Hematopoietic multipotent progenitor cell treated with erythropoietin and hydrocortisone succinate and interleukin-3 and kit ligand, for 6 days (in vitro differentiated cells): ENCODE data around the gene SARNP.
"Not testable (repeated sequence)": the region's sequence is repeated elsewhere in the genome, so short reads cannot be mapped to it uniquely, and the experiment has no call there.

Experiments used
- DNase-seq: peaks from one replicate; pipeline ENCODE4 v3.0.0-alpha.2; 2015

The SARNP gene

GRCh38 chr12:55839345-55840140, 22.0 kb upstream of the SARNP start:
- no peak for DNase-seq

GRCh38 chr12:55838361-55838760, 20.8 kb upstream of the SARNP start:
- no peak for DNase-seq

GRCh38 chr12:55834400-55834799, 16.9 kb upstream of the SARNP start:
- DNase-seq: not testable (repeated sequence)

- no peak for DNase-seq
Measured at GRCh38 chr12:55833056-55833455, 15.5 kb upstream of the SARNP start.

- no peak for DNase-seq
Measured at GRCh38 chr12:55831447-55831815, 13.9 kb upstream of the SARNP start.

GRCh38 chr12:55830601-55831446, 13.3 kb upstream of the SARNP start:
- DNase-seq: peak; percentile 82

GRCh38 chr12:55829967-55830600, 12.6 kb upstream of the SARNP start:
- DNase-seq: peak; percentile 62

- no peak for DNase-seq
Measured at GRCh38 chr12:55828357-55828756, 10.8 kb upstream of the SARNP start.

- no peak for DNase-seq
Measured at GRCh38 chr12:55827806-55828205, 10.3 kb upstream of the SARNP start.

- no peak for DNase-seq
Measured at GRCh38 chr12:55824726-55825125, 7.2 kb upstream of the SARNP start.

- DNase-seq: no peak
Measured at GRCh38 chr12:55823419-55823818, 5.9 kb upstream of the SARNP start.

- DNase-seq: peak; percentile 26
Measured at GRCh38 chr12:55822228-55822627, 4.7 kb upstream of the SARNP start.

- peak; percentile 25 for DNase-seq
Measured at GRCh38 chr12:55820679-55821078, 3.2 kb upstream of the SARNP start.

GRCh38 chr12:55818886-55819285, 1.4 kb upstream of the SARNP start:
- DNase-seq: no peak

GRCh38 chr12:55818140-55818728, 710 bp upstream of the SARNP start:
- peak; percentile 88 for DNase-seq

GRCh38 chr12:55816881-55817344, 611 bp downstream of the SARNP start:
- peak; percentile 62 for DNase-seq

- DNase-seq: no peak
Measured at GRCh38 chr12:55815473-55815872, 2.1 kb downstream of the SARNP start.

- DNase-seq: no peak
Measured at GRCh38 chr12:55814257-55814656, 3.3 kb downstream of the SARNP start.

GRCh38 chr12:55812088-55812487, 5.4 kb downstream of the SARNP start:
- DNase-seq: no peak

- no peak for DNase-seq
Measured at GRCh38 chr12:55809274-55809673, 8.2 kb downstream of the SARNP start.

GRCh38 chr12:55806982-55807381, 10.5 kb downstream of the SARNP start:
- DNase-seq: no peak

GRCh38 chr12:55797550-55797949, 20.0 kb downstream of the SARNP start:
- no peak for DNase-seq

GRCh38 chr12:55797068-55797467, 20.5 kb downstream of the SARNP start:
- DNase-seq: peak; percentile 84
